ENCODE results near the gene CNTNAP5. TPM values are rescaled to one million over a fixed set of nuclear protein-coding genes. Genes with fewer than 3 reads are reported as not detected.

Gene CNTNAP5
- total RNA-seq, 1 donor from 2014 or later: not detected

DNA sequence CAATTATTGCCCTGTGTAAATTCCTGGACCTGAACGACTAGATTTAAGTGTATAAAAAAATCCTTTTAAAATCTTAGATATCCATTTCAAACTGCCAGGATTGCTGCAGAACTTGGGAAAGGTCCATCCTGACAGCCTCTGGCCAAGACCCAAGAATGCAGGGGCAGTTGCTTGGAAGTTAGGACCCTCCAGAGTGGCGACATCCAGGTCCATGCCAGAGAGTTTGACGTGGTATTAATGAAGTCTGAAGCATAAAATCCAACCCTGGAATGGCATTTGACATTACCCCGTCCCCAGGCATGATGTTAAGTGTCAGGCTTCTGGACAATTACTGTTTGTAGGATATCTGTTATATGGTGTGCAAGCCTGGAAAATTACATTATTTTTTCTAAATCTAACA is 810.2 kb downstream of the CNTNAP5 start:
- no peaks in the 10 kb centered on the region for H3K36me3 ChIP-seq
- H3K9me3 ChIP-seq (replicated peaks): peaks cover 9% of the 10 kb centered on the region
- TF ChIP-seq, protein P1, sequence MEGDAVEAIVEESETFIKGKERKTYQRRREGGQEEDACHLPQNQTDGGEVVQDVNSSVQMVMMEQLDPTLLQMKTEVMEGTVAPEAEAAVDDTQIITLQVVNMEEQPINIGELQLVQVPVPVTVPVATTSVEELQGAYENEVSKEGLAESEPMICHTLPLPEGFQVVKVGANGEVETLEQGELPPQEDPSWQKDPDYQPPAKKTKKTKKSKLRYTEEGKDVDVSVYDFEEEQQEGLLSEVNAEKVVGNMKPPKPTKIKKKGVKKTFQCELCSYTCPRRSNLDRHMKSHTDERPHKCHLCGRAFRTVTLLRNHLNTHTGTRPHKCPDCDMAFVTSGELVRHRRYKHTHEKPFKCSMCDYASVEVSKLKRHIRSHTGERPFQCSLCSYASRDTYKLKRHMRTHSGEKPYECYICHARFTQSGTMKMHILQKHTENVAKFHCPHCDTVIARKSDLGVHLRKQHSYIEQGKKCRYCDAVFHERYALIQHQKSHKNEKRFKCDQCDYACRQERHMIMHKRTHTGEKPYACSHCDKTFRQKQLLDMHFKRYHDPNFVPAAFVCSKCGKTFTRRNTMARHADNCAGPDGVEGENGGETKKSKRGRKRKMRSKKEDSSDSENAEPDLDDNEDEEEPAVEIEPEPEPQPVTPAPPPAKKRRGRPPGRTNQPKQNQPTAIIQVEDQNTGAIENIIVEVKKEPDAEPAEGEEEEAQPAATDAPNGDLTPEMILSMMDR (IDR thresholded peaks at IDR 0.05; ENCODE audit: borderline replicate concordance): no peak
- intact Hi-C loops (cut with micrococcal nuclease): loop anchor here (10.0 kb wide), 1 partner anchor 201 kb away; no protein-coding TSS in a partner anchor
- no peak overlapping the region for H3K4me3 ChIP-seq
- H3K27ac ChIP-seq (replicated peaks): no peak overlapping the region
- no peaks in the 10 kb centered on the region for H3K27me3 ChIP-seq (ENCODE audit: low read depth)
- no peaks in the 10 kb centered on the region for H3K4me1 ChIP-seq
- DNase-seq: no peak

DNA sequence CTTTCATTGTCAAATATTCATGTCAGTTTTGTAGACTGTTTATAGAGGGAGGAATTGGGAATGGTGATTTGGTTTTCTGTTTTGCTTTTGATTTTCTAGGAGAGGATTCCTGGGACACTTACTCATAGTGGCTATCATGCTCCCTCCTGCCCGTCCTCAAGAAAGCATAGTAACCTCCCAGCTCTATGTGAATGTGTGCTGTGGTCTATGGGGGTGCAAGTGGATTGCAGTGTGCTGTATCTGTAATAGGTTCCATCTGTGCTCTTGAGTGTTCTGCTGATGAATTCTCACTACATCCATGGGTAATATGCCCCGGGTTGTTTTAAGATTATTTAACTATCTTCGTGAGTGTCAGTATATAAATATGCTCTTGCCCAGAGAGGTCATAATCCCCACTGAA is 811.3 kb downstream of the CNTNAP5 start:
- Histone ChIP-seq H3K27me3 (ENCODE audit: low read depth) (no peaks in the 10 kb centered on the region), H3K4me1 (no peaks in the 10 kb centered on the region), H3K27ac (replicated peaks) (no peak overlapping the region), H3K36me3 (no peaks in the 10 kb centered on the region), H3K9me3 (replicated peaks) (no peaks in the 10 kb centered on the region), H3K4me3 (no peak overlapping the region)
- TF ChIP-seq, protein P1 (IDR thresholded peaks at IDR 0.05; ENCODE audit: borderline replicate concordance): no peak
- intact Hi-C loops (cut with micrococcal nuclease): loop anchor here (10.0 kb wide), 1 partner anchor 202 kb away; no protein-coding TSS in a partner anchor
- no peak for DNase-seq

DNA sequence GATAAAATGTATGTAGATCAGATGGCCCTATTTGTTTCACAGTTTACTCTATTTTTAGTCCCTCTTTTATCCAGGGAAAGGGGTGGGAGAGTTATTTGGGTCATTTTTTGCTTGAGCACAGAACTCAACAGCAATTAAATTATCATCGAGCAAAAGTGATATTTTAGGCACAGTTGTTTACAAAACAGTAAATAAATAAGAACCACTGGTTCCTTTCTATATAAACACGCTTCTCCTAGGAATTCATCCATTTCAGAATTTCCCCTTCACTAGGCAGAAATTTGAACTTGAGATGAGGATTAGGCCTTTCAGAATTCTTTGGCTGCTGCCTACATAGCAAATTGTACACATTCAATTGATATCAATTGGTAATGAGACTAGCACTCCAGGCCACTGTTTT is 812.4 kb downstream of the CNTNAP5 start:
- no peaks in the 10 kb centered on the region for H3K9me3 ChIP-seq (replicated peaks)
- no peaks in the 10 kb centered on the region for H3K36me3 ChIP-seq
- intact Hi-C loops (cut with micrococcal nuclease): loop anchor here (10.0 kb wide), 1 partner anchor 203 kb away; no protein-coding TSS in a partner anchor
- H3K27me3 ChIP-seq (ENCODE audit: low read depth): no peaks in the 10 kb centered on the region
- H3K4me1 ChIP-seq: no peaks in the 10 kb centered on the region
- no peak overlapping the region for H3K4me3 ChIP-seq
- H3K27ac ChIP-seq (replicated peaks): no peak overlapping the region
- no peak for DNase-seq
- TF ChIP-seq, protein P1 (IDR thresholded peaks at IDR 0.05; ENCODE audit: borderline replicate concordance): no peak

- TF ChIP-seq, protein P1 (IDR thresholded peaks at IDR 0.05; ENCODE audit: borderline replicate concordance): no peak
- Histone ChIP-seq H3K4me3 (no peak overlapping the region), H3K36me3 (no peaks in the 10 kb centered on the region)
Observed at GRCh38 chr2:124838406-124838805, 813.3 kb downstream of the CNTNAP5 start.

GRCh38 chr2:124867247-124867646 is 842.2 kb downstream of the CNTNAP5 start:
- no peaks in the 10 kb centered on the region for H3K27me3 ChIP-seq (ENCODE audit: low read depth)

More at GRCh38 chr2:124838406-124838805, 813.3 kb downstream of the CNTNAP5 start:
- DNase-seq: no peak
- H3K4me1 ChIP-seq: no peaks in the 10 kb centered on the region
- H3K27ac ChIP-seq (replicated peaks): no peak overlapping the region
- intact Hi-C loops (cut with micrococcal nuclease): loop anchor here (10.0 kb wide), 1 partner anchor 204 kb away; no protein-coding TSS in a partner anchor
- peaks cover 6% of the 10 kb centered on the region for H3K9me3 ChIP-seq (replicated peaks)
- H3K27me3 ChIP-seq (ENCODE audit: low read depth): no peaks in the 10 kb centered on the region

More at GRCh38 chr2:124867247-124867646, 842.2 kb downstream of the CNTNAP5 start:
- intact Hi-C loops (cut with micrococcal nuclease): no loop called here
- TF ChIP-seq, protein P1 (IDR thresholded peaks at IDR 0.05; ENCODE audit: borderline replicate concordance): no peak
- Histone ChIP-seq H3K27ac (replicated peaks) (no peak overlapping the region), H3K4me3 (no peak overlapping the region), H3K36me3 (no peaks in the 10 kb centered on the region), H3K9me3 (replicated peaks) (no peaks in the 10 kb centered on the region), H3K4me1 (no peaks in the 10 kb centered on the region)
- DNase-seq: no peak
